K562 (cell line): ENCODE measurements around the gene EEF1A2. TPM values are rescaled to one million over a fixed set of nuclear protein-coding genes. Genes with fewer than 3 reads are reported as not detected.

ENCODE experiments used
- BRF1 ChIP-seq: IDR thresholded peaks from 3 replicates; pipeline ENCODE4 v1.6.1; 2011; ENCODE audit warnings: borderline replicate concordance, mild to moderate bottlenecking; ENCODE audit not compliant: insufficient read length; ENCODE audit errors: extremely low read depth
- ESRRA ChIP-seq: fragments of 450-650 bp; IDR thresholded peaks from 2 replicates; pipeline ENCODE4 v1.6.1; 2014; ENCODE audit warnings: low read depth, mild to moderate bottlenecking, moderate library complexity, borderline replicate concordance
- IRF1 ChIP-seq: sonication (generic); formaldehyde crosslinking; IDR thresholded peaks from 2 replicates; pipeline ENCODE4 v1.8.0; 2022; ENCODE audit warnings: missing genetic modification reagents, mild to moderate bottlenecking, borderline replicate concordance
- MTA3 ChIP-seq: fragments of 450-650 bp; formaldehyde crosslinking; IDR thresholded peaks from 2 replicates; pipeline ENCODE4 v1.6.1; 2017; ENCODE audit warnings: mild to moderate bottlenecking, borderline replicate concordance
- PURB ChIP-seq: sonication (generic); formaldehyde crosslinking; IDR thresholded peaks from 2 replicates; pipeline ENCODE4 v1.9.0; 2021; ENCODE audit warnings: low read depth, mild to moderate bottlenecking, missing genetic modification reagents
- SRSF3 ChIP-seq: fragments of 200-400 bp; formaldehyde crosslinking; IDR thresholded peaks from 2 replicates; pipeline ENCODE4 v1.6.1; 2016; ENCODE audit warnings: mild to moderate bottlenecking, low read length, moderate library complexity; ENCODE audit not compliant: insufficient read depth
- TAL1 ChIP-seq: fragments of 450-650 bp; IDR thresholded peaks from 2 replicates; pipeline ENCODE4 v1.6.1; 2016; ENCODE audit warnings: mild to moderate bottlenecking
- polyA plus RNA-seq, 8 experiments: library from polyadenylated mRNA; depleted of rRNA in 4 of 8; stranded (reverse) in 5 of 8; unstranded in 3 of 8; fragments of >200 nt; fragmentation: Nextera tagmentation in 2 of 8; fragmentation: Illumina TruSeq in 1 of 8; extraction: Ambion mirVana in 2 of 8; extraction: Trizol in 1 of 8; gene quantifications; 2 replicates each; pipeline versions ENCODE4 v1.2.1 to v1.2.3, GENCODE V29; 2011 to 2014; ENCODE audit warnings: inconsistent platforms in 1 of 8, missing spikeins in 1 of 8
- total RNA-seq, 7 experiments: library from RNA; depleted of rRNA in 6 of 7; stranded (reverse); fragments of >200 nt in 6 of 7; fragmentation: Illumina TruSeq in 2 of 7; extraction: Trizol in 2 of 7; gene quantifications; 2 replicates each; pipeline versions ENCODE4 v1.2.1 to v1.2.3, GENCODE V29; 2011 to 2021; ENCODE audit warnings: low replicate concordance in 1 of 7
- TF ChIP-seq, protein P1 (sequence below): sonication (generic); formaldehyde crosslinking; IDR thresholded peaks from 2 replicates; pipeline ENCODE4 v1.8.1; 2023; ENCODE audit warnings: mild to moderate bottlenecking, missing genetic modification reagents
- TF ChIP-seq, protein P2 (sequence below), 2 experiments: IDR thresholded peaks in 1 of 2; conservative IDR thresholded peaks in 1 of 2; 2 replicates each; pipeline ENCODE4 v1.6.1; 2016; ENCODE audit warnings: low read depth in 2 of 2, mild to moderate bottlenecking in 1 of 2, missing compliant biosample characterization in 1 of 2, missing genetic modification characterization in 1 of 2, moderate library complexity in 1 of 2
- TF ChIP-seq, protein P3 (sequence below), 2 experiments: fragments of 450-650 bp in 1 of 2; sonication (generic) in 1 of 2; formaldehyde crosslinking in 1 of 2; IDR thresholded peaks in 1 of 2; conservative IDR thresholded peaks in 1 of 2; 2 replicates each; pipeline versions ENCODE4 v1.6.1 to v1.8.1; 2016 to 2023; ENCODE audit warnings: mild to moderate bottlenecking in 2 of 2, moderate library complexity in 2 of 2, inconsistent platforms in 1 of 2, missing genetic modification reagents in 1 of 2

Gene EEF1A2
- total and polyA plus RNA-seq, 9 of the 15 experiments (the other 6 are each of a cell fraction or from before 2014, with no cell fraction given), result 0.04 to 29.6 (median 11.5) TPM

- TF ChIP-seq, protein P1, sequence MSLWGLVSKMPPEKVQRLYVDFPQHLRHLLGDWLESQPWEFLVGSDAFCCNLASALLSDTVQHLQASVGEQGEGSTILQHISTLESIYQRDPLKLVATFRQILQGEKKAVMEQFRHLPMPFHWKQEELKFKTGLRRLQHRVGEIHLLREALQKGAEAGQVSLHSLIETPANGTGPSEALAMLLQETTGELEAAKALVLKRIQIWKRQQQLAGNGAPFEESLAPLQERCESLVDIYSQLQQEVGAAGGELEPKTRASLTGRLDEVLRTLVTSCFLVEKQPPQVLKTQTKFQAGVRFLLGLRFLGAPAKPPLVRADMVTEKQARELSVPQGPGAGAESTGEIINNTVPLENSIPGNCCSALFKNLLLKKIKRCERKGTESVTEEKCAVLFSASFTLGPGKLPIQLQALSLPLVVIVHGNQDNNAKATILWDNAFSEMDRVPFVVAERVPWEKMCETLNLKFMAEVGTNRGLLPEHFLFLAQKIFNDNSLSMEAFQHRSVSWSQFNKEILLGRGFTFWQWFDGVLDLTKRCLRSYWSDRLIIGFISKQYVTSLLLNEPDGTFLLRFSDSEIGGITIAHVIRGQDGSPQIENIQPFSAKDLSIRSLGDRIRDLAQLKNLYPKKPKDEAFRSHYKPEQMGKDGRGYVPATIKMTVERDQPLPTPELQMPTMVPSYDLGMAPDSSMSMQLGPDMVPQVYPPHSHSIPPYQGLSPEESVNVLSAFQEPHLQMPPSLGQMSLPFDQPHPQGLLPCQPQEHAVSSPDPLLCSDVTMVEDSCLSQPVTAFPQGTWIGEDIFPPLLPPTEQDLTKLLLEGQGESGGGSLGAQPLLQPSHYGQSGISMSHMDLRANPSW, result no peak
- no peak for TF ChIP-seq ESRRA
- no peak for TF ChIP-seq MTA3
- TF ChIP-seq, protein P2, sequence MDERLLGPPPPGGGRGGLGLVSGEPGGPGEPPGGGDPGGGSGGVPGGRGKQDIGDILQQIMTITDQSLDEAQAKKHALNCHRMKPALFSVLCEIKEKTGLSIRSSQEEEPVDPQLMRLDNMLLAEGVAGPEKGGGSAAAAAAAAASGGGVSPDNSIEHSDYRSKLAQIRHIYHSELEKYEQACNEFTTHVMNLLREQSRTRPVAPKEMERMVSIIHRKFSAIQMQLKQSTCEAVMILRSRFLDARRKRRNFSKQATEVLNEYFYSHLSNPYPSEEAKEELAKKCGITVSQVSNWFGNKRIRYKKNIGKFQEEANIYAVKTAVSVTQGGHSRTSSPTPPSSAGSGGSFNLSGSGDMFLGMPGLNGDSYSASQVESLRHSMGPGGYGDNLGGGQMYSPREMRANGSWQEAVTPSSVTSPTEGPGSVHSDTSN (CRISPR knock-in tag; IDR thresholded peaks at IDR 0.05; ENCODE audit: low read depth), result no peak
- TF ChIP-seq, protein P2 (tag; conservative IDR thresholded peaks at IDR 0.05; ENCODE audit: low read depth), result no peak
- no peak for TF ChIP-seq BRF1
- no peak for TF ChIP-seq IRF1 (CRISPR knock-in tag)
- no peak for TF ChIP-seq SRSF3
- TF ChIP-seq, protein P3, sequence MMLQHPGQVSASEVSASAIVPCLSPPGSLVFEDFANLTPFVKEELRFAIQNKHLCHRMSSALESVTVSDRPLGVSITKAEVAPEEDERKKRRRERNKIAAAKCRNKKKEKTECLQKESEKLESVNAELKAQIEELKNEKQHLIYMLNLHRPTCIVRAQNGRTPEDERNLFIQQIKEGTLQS (IDR thresholded peaks at IDR 0.05), result no peak
- TF ChIP-seq, protein P3 (CRISPR knock-in tag; conservative IDR thresholded peaks at IDR 0.05), result no peak
- no peak for TF ChIP-seq TAL1
- TF ChIP-seq PURB (CRISPR knock-in tag), result no peak
Measured at GRCh38 chr20:63439866-63440265, 59.0 kb downstream of the EEF1A2 start (continued).
